ENCODE measurements around the gene MAP2K2. TPM values are rescaled to one million over a fixed set of nuclear protein-coding genes. Genes with fewer than 3 reads are reported as not detected.
A peak's percentile ranks its signal among the peaks of the same experiment; 100 is the strongest.

The MAP2K2 gene
- total RNA-seq, 1 donor from 2014 or later: 154 TPM

DNA sequence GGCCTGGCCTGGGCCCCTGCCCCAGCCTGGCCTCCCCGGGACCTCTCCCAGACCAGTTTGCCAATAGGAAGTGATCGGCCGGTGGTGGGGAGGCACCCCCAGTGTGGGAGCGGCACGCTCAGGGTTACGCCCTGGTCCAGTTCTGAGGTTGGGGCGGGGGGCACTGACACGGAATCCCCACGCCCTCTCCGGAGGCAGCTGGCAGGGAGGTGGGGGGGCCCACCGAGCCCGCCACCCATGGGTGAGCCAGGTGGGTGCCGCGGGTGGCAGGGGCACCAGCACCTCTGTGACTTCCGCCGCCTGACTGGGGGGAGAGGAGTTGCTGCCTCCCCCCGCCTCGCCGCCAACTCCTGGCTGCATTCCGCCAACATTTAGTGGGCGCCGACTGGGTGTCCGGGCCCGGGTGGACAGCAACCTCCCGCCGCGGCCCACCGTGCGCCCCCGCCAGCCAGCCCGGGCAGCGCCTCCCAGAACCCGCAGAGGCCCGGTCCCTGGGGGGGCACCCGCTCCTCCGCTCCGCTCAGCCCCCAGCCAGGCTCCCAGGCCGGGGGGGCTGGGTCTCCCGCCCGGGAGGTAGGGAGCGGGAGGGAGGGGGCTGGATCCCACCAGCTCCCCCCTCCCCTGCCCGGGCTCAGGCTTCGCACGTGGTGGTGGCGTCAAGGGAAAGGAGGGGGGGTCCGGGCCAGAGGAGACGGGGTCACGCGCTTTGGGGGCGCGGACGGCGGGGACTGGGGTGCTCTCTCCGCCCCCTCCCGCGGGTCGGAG is 59.2 kb downstream of the MAP2K2 start:
- DNase-seq (ENCODE audit: low spot score, unreplicated experiment): no peak
- H3K4me3 Mint-ChIP-seq (ENCODE audit: low read depth): peak overlapping the region; percentile 69
- H3K4me1 Mint-ChIP-seq (ENCODE audit: low read depth): peaks cover 2% of the 10 kb centered on the region

DNA sequence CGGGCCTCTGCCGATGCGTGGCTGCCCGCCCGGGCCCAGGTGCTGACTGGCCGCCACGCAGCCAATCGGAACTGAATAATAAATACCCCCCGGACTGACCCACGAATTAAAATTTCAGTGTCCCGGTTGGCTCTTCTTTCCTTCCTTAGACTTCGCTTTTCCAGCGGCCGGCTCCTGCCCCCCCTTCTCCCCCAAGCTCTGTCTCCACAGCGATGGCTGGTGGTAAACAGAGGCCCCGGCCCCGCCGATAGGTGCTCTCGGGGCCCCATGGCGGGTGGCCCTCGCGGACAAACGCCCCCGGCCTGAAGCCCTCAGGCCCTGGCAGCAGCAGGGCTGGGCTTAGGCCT is 59.8 kb downstream of the MAP2K2 start:
- no peaks in the 10 kb centered on the region for H3K36me3 Mint-ChIP-seq (ENCODE audit: insufficient read depth)
- H3K27ac Mint-ChIP-seq: peak overlapping the region; percentile 92

More for the DNA sequence above, 59.2 kb downstream of the MAP2K2 start:
- Mint-ChIP-seq H3K27ac (no peak overlapping the region), H3K27me3 (peaks cover 15% of the 10 kb centered on the region), H3K9me3 (ENCODE audit: low read depth) (no peaks in the 10 kb centered on the region), H3K36me3 (ENCODE audit: insufficient read depth) (no peaks in the 10 kb centered on the region)
- TF ChIP-seq, protein P1, sequence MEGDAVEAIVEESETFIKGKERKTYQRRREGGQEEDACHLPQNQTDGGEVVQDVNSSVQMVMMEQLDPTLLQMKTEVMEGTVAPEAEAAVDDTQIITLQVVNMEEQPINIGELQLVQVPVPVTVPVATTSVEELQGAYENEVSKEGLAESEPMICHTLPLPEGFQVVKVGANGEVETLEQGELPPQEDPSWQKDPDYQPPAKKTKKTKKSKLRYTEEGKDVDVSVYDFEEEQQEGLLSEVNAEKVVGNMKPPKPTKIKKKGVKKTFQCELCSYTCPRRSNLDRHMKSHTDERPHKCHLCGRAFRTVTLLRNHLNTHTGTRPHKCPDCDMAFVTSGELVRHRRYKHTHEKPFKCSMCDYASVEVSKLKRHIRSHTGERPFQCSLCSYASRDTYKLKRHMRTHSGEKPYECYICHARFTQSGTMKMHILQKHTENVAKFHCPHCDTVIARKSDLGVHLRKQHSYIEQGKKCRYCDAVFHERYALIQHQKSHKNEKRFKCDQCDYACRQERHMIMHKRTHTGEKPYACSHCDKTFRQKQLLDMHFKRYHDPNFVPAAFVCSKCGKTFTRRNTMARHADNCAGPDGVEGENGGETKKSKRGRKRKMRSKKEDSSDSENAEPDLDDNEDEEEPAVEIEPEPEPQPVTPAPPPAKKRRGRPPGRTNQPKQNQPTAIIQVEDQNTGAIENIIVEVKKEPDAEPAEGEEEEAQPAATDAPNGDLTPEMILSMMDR (IDR thresholded peaks at IDR 0.05; ENCODE audit: unreplicated experiment): no peak

DNA sequence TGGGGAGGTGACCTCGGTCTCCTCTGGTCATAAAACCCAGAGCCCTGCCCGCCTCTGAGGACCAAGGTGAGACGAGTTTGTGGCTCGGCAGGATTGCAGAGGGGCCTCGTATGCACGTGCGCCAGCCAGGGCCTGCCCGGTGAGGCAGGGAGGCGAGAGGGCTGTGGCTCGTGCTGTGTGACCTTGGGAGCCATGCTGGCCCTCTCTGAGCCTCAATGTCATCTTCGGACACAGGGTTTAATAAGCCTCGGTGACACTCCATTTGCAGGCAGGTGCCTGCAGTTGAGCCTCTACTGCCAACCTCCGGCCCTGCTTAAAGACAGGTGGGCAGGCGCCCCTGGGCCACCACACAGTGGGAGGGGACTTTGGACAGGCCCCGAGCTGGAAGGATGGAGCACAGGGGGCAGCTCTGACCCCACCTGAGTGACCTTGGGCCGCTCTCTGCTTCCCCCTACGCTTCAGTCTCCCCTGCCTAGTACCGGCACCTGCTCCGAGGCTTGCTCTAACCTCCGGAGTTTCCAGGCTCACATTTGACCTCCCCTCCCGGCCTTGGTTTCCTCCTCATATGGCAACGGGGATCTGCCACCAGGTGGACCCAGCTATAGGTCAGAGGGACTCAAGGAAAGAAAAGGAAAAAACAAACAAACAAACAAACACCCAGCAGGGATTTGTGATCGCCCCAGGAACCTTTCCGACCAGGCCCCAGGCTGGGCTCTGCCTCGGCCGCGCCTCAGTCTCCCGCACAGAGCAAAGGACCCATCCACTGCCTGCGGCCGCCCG is 60.4 kb downstream of the MAP2K2 start:
- no peaks in the 10 kb centered on the region for H3K36me3 Mint-ChIP-seq (ENCODE audit: insufficient read depth)
- no peaks in the 10 kb centered on the region for H3K9me3 Mint-ChIP-seq (ENCODE audit: low read depth)
- no peak for DNase-seq (ENCODE audit: low spot score, unreplicated experiment)
- H3K4me1 Mint-ChIP-seq (ENCODE audit: low read depth): peaks cover 2% of the 10 kb centered on the region
- TF ChIP-seq, protein P1 (IDR thresholded peaks at IDR 0.05; ENCODE audit: unreplicated experiment): peak; percentile 24
- peak overlapping the region; percentile 69 for H3K4me3 Mint-ChIP-seq (ENCODE audit: low read depth)
- H3K27me3 Mint-ChIP-seq: peaks cover 7% of the 10 kb centered on the region
- H3K27ac Mint-ChIP-seq: peak overlapping the region; percentile 92

More for the DNA sequence above, 59.8 kb downstream of the MAP2K2 start:
- H3K4me3 Mint-ChIP-seq (ENCODE audit: low read depth): peak overlapping the region; percentile 69
- TF ChIP-seq, protein P1 (IDR thresholded peaks at IDR 0.05; ENCODE audit: unreplicated experiment): no peak
- DNase-seq (ENCODE audit: low spot score, unreplicated experiment): no peak
- H3K9me3 Mint-ChIP-seq (ENCODE audit: low read depth): no peaks in the 10 kb centered on the region
- peaks cover 2% of the 10 kb centered on the region for H3K4me1 Mint-ChIP-seq (ENCODE audit: low read depth)
- H3K27me3 Mint-ChIP-seq: peaks cover 12% of the 10 kb centered on the region

DNA sequence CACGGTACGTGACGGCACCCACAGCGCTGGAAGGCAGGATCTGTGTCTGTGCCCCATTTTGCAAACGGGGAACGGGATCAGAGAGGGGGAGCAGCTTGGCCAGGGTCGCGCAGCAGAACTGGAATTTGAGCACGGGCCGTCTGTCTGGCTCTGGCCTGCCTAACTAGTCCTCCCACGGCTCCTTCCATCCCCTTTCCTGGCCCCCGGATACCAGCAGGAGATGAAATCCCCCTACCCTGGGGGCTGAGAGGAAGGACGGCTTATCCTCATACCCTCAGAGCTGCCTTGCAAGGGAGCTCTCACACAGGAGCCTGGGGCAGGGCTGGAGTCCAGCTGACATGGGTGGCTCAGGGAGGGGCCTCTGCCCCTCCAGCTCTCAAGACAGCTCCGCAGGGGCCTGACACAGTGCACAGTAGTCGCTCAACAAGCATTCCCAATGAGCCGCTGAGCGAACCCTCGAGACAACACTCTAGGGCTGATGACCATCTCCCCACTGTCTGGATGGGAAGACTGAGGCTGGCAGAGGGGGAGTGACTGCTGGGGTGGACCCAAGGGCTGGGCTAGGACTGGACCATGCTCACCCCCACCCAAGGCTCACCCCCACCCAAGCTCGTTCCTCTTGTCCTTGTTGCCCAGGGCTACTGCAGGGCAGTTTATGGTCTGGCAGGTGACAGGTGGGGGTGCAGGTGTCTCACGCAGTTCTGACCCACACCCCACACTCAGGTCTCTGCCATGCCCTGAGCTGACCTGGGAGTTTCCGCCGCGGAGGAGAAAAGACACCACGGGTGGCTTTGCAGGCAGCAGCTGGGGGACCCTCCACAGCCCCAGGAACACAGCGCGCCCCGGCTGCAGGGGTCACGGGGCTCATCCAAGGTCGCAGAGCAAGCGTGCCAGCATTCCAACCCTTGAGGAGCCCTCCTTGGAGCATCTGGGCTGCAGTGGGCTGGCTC is 61.2 kb downstream of the MAP2K2 start:
- Mint-ChIP-seq H3K4me1 (ENCODE audit: low read depth) (peaks cover 2% of the 10 kb centered on the region), H3K27me3 (no peaks in the 10 kb centered on the region), H3K27ac (no peak overlapping the region), H3K4me3 (ENCODE audit: low read depth) (no peak overlapping the region), H3K9me3 (ENCODE audit: low read depth) (no peaks in the 10 kb centered on the region), H3K36me3 (ENCODE audit: insufficient read depth) (no peaks in the 10 kb centered on the region)
- no peak for DNase-seq (ENCODE audit: low spot score, unreplicated experiment)
- TF ChIP-seq, protein P1 (IDR thresholded peaks at IDR 0.05; ENCODE audit: unreplicated experiment): no peak
